ENCODE data around the gene SLC35A4. TPM values are rescaled to one million over a fixed set of nuclear protein-coding genes. Genes with fewer than 3 reads are reported as not detected.

Gene SLC35A4
- total and polyA plus RNA-seq, 2 of the 13 experiments (the other 11 are each of a cell fraction or from before 2014, with no cell fraction given), result 0.71 to 4.0 TPM

DNA sequence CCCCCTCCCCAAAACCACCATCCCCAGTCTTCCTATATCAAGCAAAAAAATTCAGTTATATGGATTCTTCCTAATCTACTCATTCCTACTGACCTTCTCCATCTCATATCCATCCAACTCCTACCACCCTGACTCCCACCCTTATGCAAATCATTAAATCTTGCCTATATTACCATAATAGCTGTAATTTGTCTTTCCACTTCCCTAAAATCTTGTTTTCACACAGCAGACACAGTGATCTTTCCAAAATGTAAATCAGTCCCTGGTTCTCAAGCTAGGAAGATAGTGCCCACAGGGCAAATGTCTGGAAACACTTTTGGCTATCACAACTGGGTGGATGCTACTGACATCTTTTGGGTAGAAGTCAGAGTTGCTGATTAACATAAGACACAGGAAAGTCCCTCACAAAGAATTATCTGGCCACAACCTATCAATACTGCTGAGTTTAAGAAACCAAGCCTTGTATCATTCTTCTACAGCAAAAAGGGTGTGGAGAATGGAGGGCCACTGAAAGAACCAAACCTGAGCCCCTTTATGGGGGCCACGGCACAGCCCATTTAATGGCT, 8.8 kb upstream of the SLC35A4 start:
- ATAC-seq (no peak), DNase-seq (ENCODE audit: low spot score) (no peak), FAIRE-seq (no peak)
- no TSS peak for BruUV-seq (replicated peaks)
- Histone ChIP-seq H3K9ac (ENCODE audit: insufficient read depth, low read depth, low read length) (peak overlapping the region; percentile 85; the same call in 1 of the 2 replicates), H3K4me1 (ENCODE audit: insufficient read depth, low read length) (peaks cover 37% of the 10 kb centered on the region), H3K9me3 (ENCODE audit: low read length) (no peaks in the 10 kb centered on the region), H3K36me3 (replicated peaks in 1 of 2; ENCODE audit: control insufficient read depth in 1 of 2, insufficient read depth in 2 of 2, low read length in 2 of 2) (peaks cover 3 to 18% of the 10 kb centered on the region in 2 experiments; a peak in 4 of 5 replicates), H3K27ac (ENCODE audit: extremely low read length, insufficient read depth, low read length) (peak overlapping the region; percentile 55), H3K4me2 (ENCODE audit: low read depth, low read length) (peak overlapping the region; percentile 97), H4K20me1 (ENCODE audit: insufficient read depth, low read length) (no peaks in the 10 kb centered on the region; the same call in none of the 2 replicates), H3K4me3 (replicated peaks in 1 of 3; ENCODE audit: insufficient read depth in 1 of 3, low read depth in 2 of 3, low read length in 3 of 3) (peak overlapping the region; percentile 80 to 96 (median 84); a peak in 5 of 6 replicates), H3K27me3 (ENCODE audit: control insufficient read depth in 1 of 2, insufficient read depth in 2 of 2, low read length in 2 of 2) (no peaks in the 10 kb centered on the region), H2AFZ (ENCODE audit: low read length) (no peak overlapping the region), H3K79me2 (ENCODE audit: insufficient read depth, low read length) (peaks cover 36% of the 10 kb centered on the region)
- WGBS (ENCODE audit: low lambda C conversion rate), result 77% methylated on average over 1 of the region's 1 CpG
- TF ChIP-seq ZNF337 (CRISPR knock-in tag; IDR thresholded peaks at IDR 0.05; ENCODE audit: borderline replicate concordance, low read depth) (no peak), RBFOX2 (IDR thresholded peaks at IDR 0.05; ENCODE audit: low read depth, low read length) (no peak), RFXAP (CRISPR knock-in tag; IDR thresholded peaks at IDR 0.05; ENCODE audit: borderline replicate concordance) (no peak), DPF2 (CRISPR knock-in tag; IDR thresholded peaks at IDR 0.05; ENCODE audit: borderline replicate concordance, low read depth) (no peak), RBAK (CRISPR knock-in tag; IDR thresholded peaks at IDR 0.05) (no peak), SOX13 (IDR thresholded peaks at IDR 0.05) (no peak), SOX13 (CRISPR knock-in tag; conservative IDR thresholded peaks at IDR 0.05 in 1 of 2, IDR thresholded peaks at IDR 0.05 in 1 of 2) (no peak)
- in situ Hi-C loops (cut with HindIII; ENCODE audit: extremely low pct_ligation_motif_present, low pct_unique_long_range_greater_than_20kb) (no loop called here), intact Hi-C loops (cut with micrococcal nuclease; ENCODE audit: unreplicated experiment) (loop anchor here (1.0 to 5.0 kb wide), 2 partner anchors 9 to 161 kb away; partner anchors contain the start of gene EIF4EBP3)
- POLR2A ChIA-PET, result interaction anchor here (1.2 kb wide), 2 partner anchors 8 to 135 kb away, joined by 5 to 6 read pairs; partner anchors contain the start of genes EIF4EBP3, HARS1 and HARS2
- CTCF ChIA-PET (ENCODE audit: low intra/inter-chr PET ratio, low total read pairs), result no interaction called here

GRCh38 chr5:140556438-140556837, 8.2 kb upstream of the SLC35A4 start:
- DNase-seq (ENCODE audit: low spot score) (no peak), ATAC-seq (no peak), FAIRE-seq (no peak)
- peak overlapping the region; percentile 85 for H3K9ac ChIP-seq (ENCODE audit: insufficient read depth, low read depth, low read length)
- H3K4me2 ChIP-seq (ENCODE audit: low read depth, low read length), result peak overlapping the region; percentile 97
- 1% methylated on average over 6 of the region's 6 CpGs for WGBS (ENCODE audit: low lambda C conversion rate)
- peak overlapping the region; percentile 80 to 96 (median 84) for H3K4me3 ChIP-seq (replicated peaks in 1 of 3; ENCODE audit: insufficient read depth in 1 of 3, low read depth in 2 of 3, low read length in 3 of 3)
- no TSS peak for BruUV-seq (replicated peaks)
- ChIA-PET POLR2A (interaction anchor here (1.2 to 3.3 kb wide), 3 partner anchors 9 to 135 kb away, joined by 5 to 70 read pairs (median 6); partner anchors contain the start of genes EIF4EBP3, HARS1 and HARS2), CTCF (ENCODE audit: low intra/inter-chr PET ratio, low total read pairs) (no interaction called here)
- peaks cover 3 to 12% of the 10 kb centered on the region in 2 experiments; a peak in 4 of 5 replicates for H3K36me3 ChIP-seq (replicated peaks in 1 of 2; ENCODE audit: control insufficient read depth in 1 of 2, insufficient read depth in 2 of 2, low read length in 2 of 2)
- H3K27ac ChIP-seq (ENCODE audit: extremely low read length, insufficient read depth, low read length), result peak overlapping the region; percentile 55
- H2AFZ ChIP-seq (ENCODE audit: low read length), result no peak overlapping the region
- intact Hi-C loops (cut with micrococcal nuclease; ENCODE audit: unreplicated experiment), result loop anchor here (1.0 to 5.0 kb wide), 2 partner anchors 9 to 161 kb away; partner anchors contain the start of gene EIF4EBP3
- H3K79me2 ChIP-seq (ENCODE audit: insufficient read depth, low read length), result peaks cover 36% of the 10 kb centered on the region
- peaks cover 37% of the 10 kb centered on the region for H3K4me1 ChIP-seq (ENCODE audit: insufficient read depth, low read length)
- in situ Hi-C loops (cut with HindIII; ENCODE audit: extremely low pct_ligation_motif_present, low pct_unique_long_range_greater_than_20kb), result no loop called here
- H3K27me3 ChIP-seq (ENCODE audit: control insufficient read depth in 1 of 2, insufficient read depth in 2 of 2, low read length in 2 of 2), result no peaks in the 10 kb centered on the region
- no peaks in the 10 kb centered on the region; the same call in 1 of the 2 replicates for H4K20me1 ChIP-seq (ENCODE audit: insufficient read depth, low read length)
- no peaks in the 10 kb centered on the region for H3K9me3 ChIP-seq (ENCODE audit: low read length)
- TF ChIP-seq ZNF282 (IDR thresholded peaks at IDR 0.05; ENCODE audit: partially characterized antibody), result no peak
- no peak for TF ChIP-seq ZNF138 (CRISPR knock-in tag; IDR thresholded peaks at IDR 0.05; ENCODE audit: low read depth)
- no peak for TF ChIP-seq ZNF879 (CRISPR knock-in tag; IDR thresholded peaks at IDR 0.05)
- no peak for TF ChIP-seq ZUFSP (CRISPR knock-in tag; IDR thresholded peaks at IDR 0.05; ENCODE audit: borderline replicate concordance)
- no peak for TF ChIP-seq ZFP36 (IDR thresholded peaks at IDR 0.05; ENCODE audit: borderline replicate concordance, low read depth, low read length, partially characterized antibody)
- TF ChIP-seq NR0B2 (CRISPR knock-in tag; IDR thresholded peaks at IDR 0.05), result no peak
- TF ChIP-seq, protein P1, sequence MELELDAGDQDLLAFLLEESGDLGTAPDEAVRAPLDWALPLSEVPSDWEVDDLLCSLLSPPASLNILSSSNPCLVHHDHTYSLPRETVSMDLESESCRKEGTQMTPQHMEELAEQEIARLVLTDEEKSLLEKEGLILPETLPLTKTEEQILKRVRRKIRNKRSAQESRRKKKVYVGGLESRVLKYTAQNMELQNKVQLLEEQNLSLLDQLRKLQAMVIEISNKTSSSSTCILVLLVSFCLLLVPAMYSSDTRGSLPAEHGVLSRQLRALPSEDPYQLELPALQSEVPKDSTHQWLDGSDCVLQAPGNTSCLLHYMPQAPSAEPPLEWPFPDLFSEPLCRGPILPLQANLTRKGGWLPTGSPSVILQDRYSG (CRISPR knock-in tag; IDR thresholded peaks at IDR 0.05), result no peak
- TF ChIP-seq KLF9 (CRISPR knock-in tag; IDR thresholded peaks at IDR 0.05; ENCODE audit: low read depth), result no peak

All from HepG2 (cell line).